K562 (cell line): ENCODE data around the gene STRA6. TPM values are rescaled to one million over a fixed set of nuclear protein-coding genes. Genes with fewer than 3 reads are reported as not detected.

Experiments used
- CEBPZ ChIP-seq: fragments of 150-350 bp; IDR thresholded peaks from 2 replicates; pipeline ENCODE4 v1.6.1; 2014; ENCODE audit warnings: low read depth, mild to moderate bottlenecking, low read length, borderline replicate concordance
- ERF ChIP-seq: fragments of 450-650 bp; formaldehyde crosslinking; IDR thresholded peaks from 2 replicates; pipeline ENCODE4 v1.4.0; 2020; ENCODE audit warnings: mild to moderate bottlenecking, mixed read lengths
- L3MBTL2 ChIP-seq: fragments of 450-650 bp; IDR thresholded peaks from 2 replicates; pipeline ENCODE4 v1.6.1; 2016; ENCODE audit warnings: mild to moderate bottlenecking, moderate library complexity
- RCOR1 ChIP-seq, 2 experiments: IDR thresholded peaks; 2 replicates each; pipeline ENCODE4 v1.6.1; 2012; ENCODE audit warnings: low read depth in 2 of 2, low read length in 2 of 2, borderline replicate concordance in 1 of 2, improper control_type of control experiment in 1 of 2
- ZNF239 ChIP-seq: fragments of 250-450 bp; sonication (Bioruptor Pico); IDR thresholded peaks from 2 replicates; pipeline ENCODE4 v1.4.0; 2020; ENCODE audit warnings: mild to moderate bottlenecking
- ZNF316 ChIP-seq: fragments of 450-650 bp; IDR thresholded peaks from 2 replicates; pipeline ENCODE4 v1.6.1; 2016
- polyA plus RNA-seq, 8 experiments: library from polyadenylated mRNA; depleted of rRNA in 4 of 8; stranded (reverse) in 5 of 8; unstranded in 3 of 8; fragments of >200 nt; fragmentation: Nextera tagmentation in 2 of 8; fragmentation: Illumina TruSeq in 1 of 8; extraction: Ambion mirVana in 2 of 8; extraction: Trizol in 1 of 8; gene quantifications; 2 replicates each; pipeline versions ENCODE4 v1.2.1 to v1.2.3, GENCODE V29; 2011 to 2014; ENCODE audit warnings: inconsistent platforms in 1 of 8, missing spikeins in 1 of 8
- total RNA-seq, 7 experiments: library from RNA; depleted of rRNA in 6 of 7; stranded (reverse); fragments of >200 nt in 6 of 7; fragmentation: Illumina TruSeq in 2 of 7; extraction: Trizol in 2 of 7; gene quantifications; 2 replicates each; pipeline versions ENCODE4 v1.2.1 to v1.2.3, GENCODE V29; 2011 to 2021; ENCODE audit warnings: low replicate concordance in 1 of 7

Gene STRA6
- total and polyA plus RNA-seq, 9 of the 15 experiments (the other 6 are each of a cell fraction or from before 2014, with no cell fraction given) = 0.04 to 2.0 (median 0.43) TPM; not detected in 2

- no peak for TF ChIP-seq CEBPZ
- no peak for TF ChIP-seq RCOR1 (IDR thresholded peaks at IDR 0.05; ENCODE audit: borderline replicate concordance in 1 of 2, low read depth in 2 of 2, low read length in 2 of 2)
- no peak for TF ChIP-seq L3MBTL2
- TF ChIP-seq ERF = no peak
- TF ChIP-seq ZNF239 (CRISPR knock-in tag) = no peak
- TF ChIP-seq ZNF316 = no peak
Measured at GRCh38 chr15:74131628-74132413, 70.8 kb downstream of the STRA6 start (continued).
